Endothelial cell (in vitro differentiated cells): ENCODE results near the gene HMG20B. TPM values are rescaled to one million over a fixed set of nuclear protein-coding genes. Genes with fewer than 3 reads are reported as not detected.

Experiments used
- DNase-seq: peaks from one replicate; pipeline ENCODE4 v3.0.0; 2021; ENCODE audit warnings: low spot score
- H3K27ac Mint-ChIP-seq: one replicate; pipeline ENCODE4 v1.8.0; 2021; ENCODE audit warnings: mixed read lengths, inconsistent platforms; ENCODE audit not compliant: unreplicated experiment
- H3K27me3 Mint-ChIP-seq: one replicate; pipeline ENCODE4 v1.8.0; 2021; ENCODE audit warnings: mild to moderate bottlenecking, moderate library complexity, mixed read lengths, inconsistent platforms; ENCODE audit not compliant: unreplicated experiment
- H3K36me3 Mint-ChIP-seq: one replicate; pipeline ENCODE4 v1.8.0; 2021; ENCODE audit warnings: mild to moderate bottlenecking, low read depth, mixed read lengths, inconsistent platforms; ENCODE audit not compliant: unreplicated experiment
- H3K4me1 Mint-ChIP-seq: one replicate; pipeline ENCODE4 v1.8.0; 2021; ENCODE audit warnings: mild to moderate bottlenecking, mixed read lengths, inconsistent platforms; ENCODE audit not compliant: unreplicated experiment
- H3K4me3 Mint-ChIP-seq: one replicate; pipeline ENCODE4 v1.8.0; 2021; ENCODE audit warnings: mild to moderate bottlenecking, mixed read lengths, inconsistent platforms; ENCODE audit not compliant: unreplicated experiment
- H3K9me3 Mint-ChIP-seq: one replicate; pipeline ENCODE4 v1.8.0; 2021; ENCODE audit warnings: mixed read lengths, inconsistent platforms; ENCODE audit not compliant: unreplicated experiment
- CTCF ChIP-seq: fragments of 200-600 bp; sonication (generic); IDR thresholded peaks from one replicate; pipeline ENCODE4 v1.5.0; 2021; ENCODE audit warnings: antibody characterized with exemption; ENCODE audit not compliant: unreplicated experiment
- total RNA-seq: library from RNA; stranded (reverse); fragmentation: NEBNext Ultra II Directional; extraction: Animal tissue kit (Norgen Biotek cat#: 25700); gene quantifications from one replicate; pipeline ENCODE4 v1.2.1, GENCODE V29; 2021; ENCODE audit not compliant: unreplicated experiment

Gene HMG20B
- total RNA-seq, 1 donor from 2014 or later, result 77.2 TPM

GRCh38 chr19:3621689-3622088 is 48.9 kb downstream of the HMG20B start:
- Mint-ChIP-seq H3K4me3 (no peak overlapping the region), H3K36me3 (peaks cover 11% of the 10 kb centered on the region), H3K27me3 (peaks cover 8% of the 10 kb centered on the region), H3K4me1 (peaks cover 6% of the 10 kb centered on the region), H3K9me3 (no peaks in the 10 kb centered on the region), H3K27ac (no peak overlapping the region)
- TF ChIP-seq CTCF, result no peak
- DNase-seq, result no peak

- H3K9me3 Mint-ChIP-seq, result no peaks in the 10 kb centered on the region
- peaks cover 6% of the 10 kb centered on the region for H3K4me1 Mint-ChIP-seq
- H3K4me3 Mint-ChIP-seq, result no peak overlapping the region
- H3K27ac Mint-ChIP-seq, result no peak overlapping the region
- peaks cover 10% of the 10 kb centered on the region for H3K27me3 Mint-ChIP-seq
- H3K36me3 Mint-ChIP-seq, result peaks cover 14% of the 10 kb centered on the region
- TF ChIP-seq CTCF, result no peak
- no peak for DNase-seq
Measured at GRCh38 chr19:3622224-3622623, 49.5 kb downstream of the HMG20B start.

GRCh38 chr19:3623716-3624115 is 51.0 kb downstream of the HMG20B start:
- no peak for TF ChIP-seq CTCF
- H3K36me3 Mint-ChIP-seq, result peaks cover 14% of the 10 kb centered on the region
- peak overlapping the region; percentile 49 for H3K4me3 Mint-ChIP-seq
- peaks cover 6% of the 10 kb centered on the region for H3K4me1 Mint-ChIP-seq
- H3K9me3 Mint-ChIP-seq, result no peaks in the 10 kb centered on the region
- no peak overlapping the region for H3K27ac Mint-ChIP-seq
- peaks cover 10% of the 10 kb centered on the region for H3K27me3 Mint-ChIP-seq
- no peak for DNase-seq

- peak overlapping the region; percentile 93 for H3K27ac Mint-ChIP-seq
- peaks cover 6% of the 10 kb centered on the region for H3K4me1 Mint-ChIP-seq
- H3K9me3 Mint-ChIP-seq, result no peaks in the 10 kb centered on the region
- H3K4me3 Mint-ChIP-seq, result peak overlapping the region; percentile 97
- H3K27me3 Mint-ChIP-seq, result peaks cover 17% of the 10 kb centered on the region
- H3K36me3 Mint-ChIP-seq, result peaks cover 14% of the 10 kb centered on the region
- no peak for DNase-seq
- TF ChIP-seq CTCF, result no peak
Measured at GRCh38 chr19:3625996-3626472, 53.3 kb downstream of the HMG20B start.

- peaks cover 14% of the 10 kb centered on the region for H3K36me3 Mint-ChIP-seq
- TF ChIP-seq CTCF, result no peak
- H3K4me3 Mint-ChIP-seq, result peak within 1 kb of the TSS; percentile 97
- peaks cover 17% of the 10 kb centered on the region for H3K27me3 Mint-ChIP-seq
- H3K9me3 Mint-ChIP-seq, result no peaks in the 10 kb centered on the region
- DNase-seq, result peak; percentile 97
- peaks cover 6% of the 10 kb centered on the region for H3K4me1 Mint-ChIP-seq
- peak within 1 kb of the TSS; percentile 93 for H3K27ac Mint-ChIP-seq
Measured at GRCh38 chr19:3626473-3627350, 54.0 kb downstream of the HMG20B start, which contains the start of gene CACTIN. Gene CACTIN (minus strand): TSS chr19:3626790. CDS start chr19:3626762, 28 bp downstream.
